Measurements from ENCODE around the gene EVX2. TPM values are rescaled to one million over a fixed set of nuclear protein-coding genes. Genes with fewer than 3 reads are reported as not detected.

EVX2 gene
- total and polyA plus RNA-seq, 2 of the 4 experiments (the other 2 are of a cell fraction), result not detected

GRCh38 chr2:176074919-176075425, 8.8 kb downstream of the EVX2 start:
- no peak overlapping the region for H4K91ac ChIP-seq (ENCODE audit: insufficient read depth, low read depth, low read length)
- dilution Hi-C loops (cut with HindIII; ENCODE audit: low sequenced_read_pairs, unreplicated experiment), result no loop called here
- no peak overlapping the region for H2AFZ ChIP-seq (replicated peaks; ENCODE audit: low read length, poor library complexity)
- DNase-seq (no peak), ATAC-seq (ENCODE audit: low read depth) (no peak)
- in situ Hi-C loops (cut with MboI; ENCODE audit: low sequenced_read_pairs), result loop anchor here (25.0 kb wide), 2 partner anchors 1038 to 1338 kb away; no protein-coding TSS in a partner anchor
- no peak overlapping the region for H3K4me3 ChIP-seq (ENCODE audit: insufficient read depth, low read depth, low read length)
- ChIA-PET CTCF (no interaction called here), POLR2A (ENCODE audit: unreplicated experiment) (no interaction called here)
- no peak overlapping the region for H3K4ac ChIP-seq (ENCODE audit: low read depth, low read length)
- no peak overlapping the region for H2BK20ac ChIP-seq (ENCODE audit: low read depth, low read length)
- H3K4me1 ChIP-seq (ENCODE audit: control insufficient read depth, insufficient read depth, low read length), result no peaks in the 10 kb centered on the region
- no peak overlapping the region for H2BK5ac ChIP-seq (ENCODE audit: low read depth, low read length, poor library complexity, severe bottlenecking)
- H2BK120ac ChIP-seq (ENCODE audit: low read depth, low read length), result no peak overlapping the region
- H3K23ac ChIP-seq (ENCODE audit: low read depth, low read length), result no peak overlapping the region
- BruUV-seq (replicated peaks), result no TSS peak
- H4K5ac ChIP-seq (ENCODE audit: low read depth, low read length), result no peak overlapping the region
- H3K9me1 ChIP-seq (ENCODE audit: insufficient read depth, low read length), result no peaks in the 10 kb centered on the region
- H3K9me3 ChIP-seq (ENCODE audit: control insufficient read depth, insufficient read depth, low read length), result peaks cover 10% of the 10 kb centered on the region; the same call in 1 of the 2 replicates
- no peak overlapping the region for H3K4me2 ChIP-seq (ENCODE audit: low read depth, low read length)
- no peaks in the 10 kb centered on the region for H4K20me1 ChIP-seq (ENCODE audit: insufficient read depth, low read length)
- no peak overlapping the region for H3K27ac ChIP-seq (ENCODE audit: insufficient read depth, low read length)
- H3K56ac ChIP-seq (ENCODE audit: extremely low read depth, insufficient read depth, low read length), result no peak overlapping the region
- H3K14ac ChIP-seq (replicated peaks; ENCODE audit: low read depth, low read length), result no peak overlapping the region
- H3K36me3 ChIP-seq (ENCODE audit: control insufficient read depth, insufficient read depth, low read length), result no peaks in the 10 kb centered on the region
- no peak overlapping the region for H3K9ac ChIP-seq (ENCODE audit: low read depth, low read length)
- H3K79me1 ChIP-seq (ENCODE audit: low read depth in 1 of 2, low read length in 2 of 2), result no peaks in the 10 kb centered on the region
- H2AK5ac ChIP-seq (ENCODE audit: low read depth, low read length), result no peak overlapping the region
- no peak for TF ChIP-seq RCOR1 (IDR thresholded peaks at IDR 0.05; ENCODE audit: insufficient replicate concordance, low read length)
- H3K27me3 ChIP-seq (ENCODE audit: control insufficient read depth, insufficient read depth, low read length), result peaks cover 86% of the 10 kb centered on the region
- no peak overlapping the region for H4K8ac ChIP-seq (ENCODE audit: low read depth in 2 of 2, low read length in 2 of 2)
- H2AK9ac ChIP-seq (replicated peaks; ENCODE audit: low read depth, low read length, poor library complexity), result no peak overlapping the region
- no peak overlapping the region for H3K18ac ChIP-seq (ENCODE audit: low read depth, low read length)
- 0% methylated on average over 2 of the region's 7 CpGs; no CpG with 5 or more reads in 1 of the 2 experiments for WGBS, 2 experiments (ENCODE audit: extremely low coverage in 2 of 2, insufficient read length in 1 of 2)
- intact Hi-C loops (cut with micrococcal nuclease), result no loop called here
- H2BK15ac ChIP-seq (ENCODE audit: low read depth, low read length), result no peak overlapping the region

All from IMR-90 (cell line).